HCT116 (cell line): ENCODE data around the gene L1CAM. TPM values are rescaled to one million over a fixed set of nuclear protein-coding genes. Genes with fewer than 3 reads are reported as not detected.

Experiments
- ATAC-seq: fragments of 200-7000 bp; cut with Tn5 transposase; 2 replicates; pipeline ENCODE4 v1.9.1; 2020; ENCODE audit warnings: mild to moderate bottlenecking, moderate library complexity
- BruUV-seq: library from RNA; stranded (reverse); fragments of 400-500 nt; replicated peaks from 2 replicates; lab custom pipeline; 2021; lab: Mats Ljungman, UMichigan
- CTCF ChIA-PET: fragments of 300-600 bp; sonication (Branson Sonifier 250); formaldehyde crosslinking; loops from one replicate; lab custom pipeline; 2021; ENCODE audit warnings: antibody characterized with exemption; lab: Charles Lee
- POLR2A ChIA-PET: fragments of 300-600, 350-600 bp; sonication (Branson Sonifier 250); formaldehyde crosslinking; loops from one replicate; lab custom pipeline; 2021; ENCODE audit warnings: antibody characterized with exemption; lab: Charles Lee
- RAD21 ChIA-PET, 2 experiments: fragments of 300-600 bp; sonication (Branson Sonifier 250); formaldehyde crosslinking; loops; one replicate each; lab custom pipeline; 2023; ENCODE audit warnings: low total read pairs in 2 of 2; ENCODE audit not compliant: uncharacterized antibody in 2 of 2, unreplicated experiment in 2 of 2, low non-redundant PET in 1 of 2; lab: Charles Lee
- DNase-seq: peaks from one replicate; pipeline ENCODE4 v3.0.0-alpha.2; 2010; ENCODE audit warnings: low read depth, low spot score
- H2AFZ ChIP-seq: fragments of 200-600 bp; shearing (Covaris generic), sonication (generic); 2 replicates; pipeline ENCODE4 v1.6.1; 2017; ENCODE audit warnings: low read depth, mixed run types, mixed read lengths, antibody characterized with exemption, low read length; ENCODE audit not compliant: poor library complexity, severe bottlenecking
- H3K27ac ChIP-seq: 2 replicates; pipeline ENCODE4 v1.5.1; 2012; ENCODE audit warnings: low read depth, low read length
- H3K27me3 ChIP-seq: fragments of 200-600 bp; sonication (generic); 2 replicates; pipeline ENCODE4 v1.6.1; 2016; ENCODE audit warnings: mixed run types, low read length, mixed read lengths; ENCODE audit not compliant: insufficient read depth
- H3K36me3 ChIP-seq, 2 experiments: fragments of 200-500 bp in 1 of 2; fragments of 200-600 bp in 1 of 2; sonication (Bioruptor generic) in 1 of 2; sonication (generic) in 1 of 2; 2 replicates each; pipeline versions ENCODE4 v1.5.1 to v1.6.1; 2014 to 2016; ENCODE audit warnings: low read length in 2 of 2, inconsistent platforms in 1 of 2, mixed read lengths in 1 of 2, mixed run types in 1 of 2; ENCODE audit not compliant: insufficient read depth in 2 of 2, control insufficient read depth in 1 of 2
- H3K4me1 ChIP-seq, 2 experiments: fragments of 200-600 bp in 1 of 2; sonication (generic) in 1 of 2; 2 replicates each; pipeline versions ENCODE4 v1.5.1 to v1.6.1; 2012 to 2017; ENCODE audit warnings: low read length in 2 of 2, inconsistent platforms in 1 of 2, mild to moderate bottlenecking in 1 of 2, mixed read lengths in 1 of 2, mixed run types in 1 of 2, moderate library complexity in 1 of 2; ENCODE audit not compliant: insufficient read depth in 2 of 2, control insufficient read depth in 1 of 2
- H3K4me2 ChIP-seq: fragments of 200-600 bp; sonication (generic); 2 replicates; pipeline ENCODE4 v1.6.1; 2017; ENCODE audit warnings: mixed run types, low read length, mixed read lengths
- H3K4me3 ChIP-seq, 2 experiments: fragments of 200-600 bp in 1 of 2; sonication (generic) in 1 of 2; replicated peaks in 1 of 2; 2 replicates each; pipeline ENCODE4 v1.5.1; 2011 to 2016; ENCODE audit warnings: low read length in 2 of 2, control low read depth in 1 of 2, low read depth in 1 of 2, mild to moderate bottlenecking in 1 of 2, mixed read lengths in 1 of 2, mixed run types in 1 of 2
- H3K79me2 ChIP-seq: fragments of 200-600 bp; sonication (generic); 2 replicates; pipeline ENCODE4 v1.6.1; 2017; ENCODE audit warnings: mild to moderate bottlenecking, mixed run types, low read length, moderate library complexity, mixed read lengths; ENCODE audit not compliant: insufficient read depth
- H3K9ac ChIP-seq: fragments of 200-600 bp; sonication (generic); 2 replicates; pipeline ENCODE4 v1.6.1; 2016; ENCODE audit warnings: low read length, mixed read lengths
- H3K9me2 ChIP-seq: fragments of 200-600 bp; sonication (generic), shearing (Covaris generic); 2 replicates; pipeline ENCODE4 v1.6.1; 2017; ENCODE audit warnings: mixed run types, mild to moderate bottlenecking, moderate library complexity; ENCODE audit not compliant: insufficient read depth
- H3K9me3 ChIP-seq, 2 experiments: fragments of 200-500 bp in 1 of 2; fragments of 200-600 bp in 1 of 2; sonication (Bioruptor generic) in 1 of 2; sonication (generic) in 1 of 2; 2 replicates each; pipeline ENCODE4 v1.6.1; 2014 to 2017; ENCODE audit warnings: low read length in 2 of 2, mixed read lengths in 2 of 2, inconsistent platforms in 1 of 2, low read depth in 1 of 2, mild to moderate bottlenecking in 1 of 2, mixed run types in 1 of 2, moderate library complexity in 1 of 2; ENCODE audit not compliant: control insufficient read depth in 1 of 2, insufficient read depth in 1 of 2
- H4K20me1 ChIP-seq: fragments of 200-600 bp; sonication (generic), shearing (Covaris generic); 2 replicates; pipeline ENCODE4 v1.6.1; 2017; ENCODE audit warnings: mixed run types, mild to moderate bottlenecking, moderate library complexity; ENCODE audit not compliant: insufficient read depth
- CBX3 ChIP-seq: IDR thresholded peaks from 2 replicates; pipeline ENCODE4 v1.6.1; 2012; ENCODE audit warnings: low read depth
- CEBPB ChIP-seq: IDR thresholded peaks from 2 replicates; pipeline ENCODE4 v1.6.1; 2012; ENCODE audit warnings: low read depth
- EGR1 ChIP-seq: IDR thresholded peaks from 2 replicates; pipeline ENCODE4 v1.6.1; 2012; ENCODE audit warnings: low read depth
- ELF1 ChIP-seq: IDR thresholded peaks from 2 replicates; pipeline ENCODE4 v1.6.1; 2012; ENCODE audit warnings: low read depth, borderline replicate concordance
- JUND ChIP-seq: IDR thresholded peaks from 2 replicates; pipeline ENCODE4 v1.6.1; 2012
- POLR2A ChIP-seq: IDR thresholded peaks from 2 replicates; pipeline ENCODE4 v1.7.0; 2011; ENCODE audit warnings: borderline replicate concordance; ENCODE audit not compliant: insufficient read depth, insufficient read length; ENCODE audit errors: extremely low read depth
- POLR2AphosphoS5 ChIP-seq: IDR thresholded peaks from 2 replicates; pipeline ENCODE4 v1.6.1; 2011; ENCODE audit warnings: mild to moderate bottlenecking, low read depth, low read length, moderate library complexity
- RAD21 ChIP-seq: IDR thresholded peaks from 2 replicates; pipeline ENCODE4 v1.6.1; 2012; ENCODE audit warnings: low read depth, mild to moderate bottlenecking
- REST ChIP-seq: IDR thresholded peaks from 2 replicates; pipeline ENCODE4 v1.6.1; 2012; ENCODE audit warnings: low read depth
- SIN3A ChIP-seq: IDR thresholded peaks from 2 replicates; pipeline ENCODE4 v1.6.1; 2012; ENCODE audit warnings: low read depth
- SP1 ChIP-seq: IDR thresholded peaks from 2 replicates; pipeline ENCODE4 v1.6.1; 2012; ENCODE audit warnings: low read depth
- ZBTB33 ChIP-seq: IDR thresholded peaks from 2 replicates; pipeline ENCODE4 v1.6.1; 2011; ENCODE audit warnings: mild to moderate bottlenecking, low read length, moderate library complexity; ENCODE audit not compliant: insufficient replicate concordance; ENCODE audit errors: extremely low read depth
- ZNF274 ChIP-seq: fragments of 200-500 bp; sonication (Bioruptor generic); IDR thresholded peaks from 2 replicates; pipeline ENCODE4 v1.6.1; 2014; ENCODE audit warnings: mild to moderate bottlenecking, low read depth, low read length, inconsistent platforms
- intact Hi-C: fragments of 100-400 bp; cut with micrococcal nuclease; formaldehyde crosslinking; loops from 2 replicates; pipeline ENCODE4 v1.10.0; 2022
- total RNA-seq: library from RNA; stranded (reverse); gene quantifications from one replicate; pipeline ENCODE4 v1.2.1, GENCODE V29; 2021; ENCODE audit not compliant: unreplicated experiment

L1CAM gene
- total RNA-seq, 1 experiment from 2014 or later = 14.8 TPM

GRCh38 chrX:153869473-153870287, 16.3 kb downstream of the L1CAM start (continued):
- no peak for TF ChIP-seq REST
- TF ChIP-seq EGR1 = no peak

GRCh38 chrX:153868576-153869472, 17.1 kb downstream of the L1CAM start:
- Histone ChIP-seq H3K36me3 (no peaks in the 10 kb centered on the region), H3K4me2 (no peak overlapping the region), H3K4me1 (no peaks in the 10 kb centered on the region), H3K9me3 (no peaks in the 10 kb centered on the region), H3K79me2 (no peaks in the 10 kb centered on the region), H4K20me1 (no peaks in the 10 kb centered on the region), H3K27ac (no peak overlapping the region), H2AFZ (no peak overlapping the region), H3K27me3 (no peaks in the 10 kb centered on the region), H3K4me3 (no peak overlapping the region), H3K9me2 (no peaks in the 10 kb centered on the region), H3K9ac (no peak overlapping the region)
- ChIA-PET RAD21 (no interaction called here), POLR2A (no interaction called here), CTCF (no interaction called here)
- no peak for ATAC-seq
- BruUV-seq = no TSS peak
- intact Hi-C loops = no loop called here
- TF ChIP-seq ZNF274 (no peak), CEBPB (no peak), ZBTB33 (no peak), CBX3 (no peak), POLR2AphosphoS5 (no peak), JUND (no peak), SP1 (no peak), ELF1 (no peak), POLR2A (no peak), REST (no peak), SIN3A (no peak), RAD21 (no peak)
- DNase-seq = no peak
